K562 (cell line): ENCODE data around the gene KLHL18. TPM values are rescaled to one million over a fixed set of nuclear protein-coding genes. Genes with fewer than 3 reads are reported as not detected.

ENCODE experiments used
- E2F5 ChIP-seq: sonication (generic); formaldehyde crosslinking; IDR thresholded peaks from 2 replicates; pipeline ENCODE4 v1.8.0; 2022; ENCODE audit warnings: mild to moderate bottlenecking, missing genetic modification reagents
- ETS1 ChIP-seq: conservative IDR thresholded peaks from 2 replicates; pipeline ENCODE4 v1.6.1; 2011; ENCODE audit warnings: low read depth, mild to moderate bottlenecking, low read length; ENCODE audit not compliant: control insufficient read depth
- ETS2 ChIP-seq: IDR thresholded peaks from 2 replicates; pipeline ENCODE4 v1.6.1; 2016; ENCODE audit warnings: borderline replicate concordance, missing genetic modification characterization, mild to moderate bottlenecking, moderate library complexity, missing compliant biosample characterization; ENCODE audit not compliant: poor library complexity, severe bottlenecking
- FOXA1 ChIP-seq: fragments of 450-650 bp; IDR thresholded peaks from 2 replicates; pipeline ENCODE4 v1.6.1; 2016; ENCODE audit warnings: mild to moderate bottlenecking, borderline replicate concordance
- FOXM1 ChIP-seq, 2 experiments: fragments of 450-650 bp in 1 of 2; sonication (generic) in 1 of 2; formaldehyde crosslinking in 1 of 2; IDR thresholded peaks; 2 replicates each; pipeline versions ENCODE4 v1.6.1 to v1.9.0; 2017 to 2022; ENCODE audit warnings: low read depth in 2 of 2, mild to moderate bottlenecking in 2 of 2, missing genetic modification reagents in 1 of 2, moderate library complexity in 1 of 2
- HMGN3 ChIP-seq: IDR thresholded peaks from 2 replicates; pipeline ENCODE4 v1.6.1; 2011; ENCODE audit warnings: borderline replicate concordance, low read depth, mild to moderate bottlenecking, mixed read lengths, low read length; ENCODE audit not compliant: insufficient read length; ENCODE audit errors: extremely low read depth
- MYBL2 ChIP-seq, 2 experiments: fragments of 450-650 bp in 1 of 2; sonication (generic) in 1 of 2; formaldehyde crosslinking in 1 of 2; IDR thresholded peaks; 2 replicates each; pipeline versions ENCODE4 v1.6.1 to v1.8.1; 2017 to 2022; ENCODE audit warnings: borderline replicate concordance in 1 of 2, inconsistent platforms in 1 of 2, low read depth in 1 of 2, mild to moderate bottlenecking in 1 of 2, missing genetic modification reagents in 1 of 2, moderate library complexity in 1 of 2
- NFIX ChIP-seq: fragments of 250-450 bp; sonication (Bioruptor Pico); IDR thresholded peaks from 2 replicates; pipeline ENCODE4 v1.4.0; 2020; ENCODE audit warnings: low read depth, mild to moderate bottlenecking, moderate library complexity
- NONO ChIP-seq, 2 experiments: fragments of 200-400 bp in 1 of 2; fragments of 450-650 bp in 1 of 2; formaldehyde crosslinking in 1 of 2; IDR thresholded peaks; 2 replicates each; pipeline ENCODE4 v1.6.1; 2017; ENCODE audit warnings: low read depth in 2 of 2, mild to moderate bottlenecking in 2 of 2, moderate library complexity in 2 of 2, low read length in 1 of 2
- PATZ1 ChIP-seq: fragments of 250-450 bp; sonication (Bioruptor Pico); IDR thresholded peaks from 2 replicates; pipeline ENCODE4 v1.5.0; 2020; ENCODE audit warnings: mild to moderate bottlenecking, borderline replicate concordance
- PHB ChIP-seq: fragments of 250-450 bp; sonication (Bioruptor Pico); IDR thresholded peaks from 2 replicates; pipeline ENCODE4 v1.5.0; 2021
- POLR2AphosphoS2 ChIP-seq: IDR thresholded peaks from 2 replicates; pipeline ENCODE4 v1.6.1; 2012; ENCODE audit warnings: low read length, improper control_type of control experiment
- SAP30 ChIP-seq: fragments of 200-600 bp; sonication (generic); IDR thresholded peaks from 2 replicates; pipeline ENCODE4 v1.6.1; 2012; ENCODE audit warnings: borderline replicate concordance, low read depth, mild to moderate bottlenecking, moderate library complexity, low read length, control low read depth, inconsistent platforms; ENCODE audit not compliant: insufficient read depth, poor library complexity, severe bottlenecking
- TARDBP ChIP-seq: fragments of 450-650 bp; IDR thresholded peaks from 2 replicates; pipeline ENCODE4 v1.6.1; 2016
- ZFP36 ChIP-seq: fragments of 150-350 bp; IDR thresholded peaks from 2 replicates; pipeline ENCODE4 v1.6.1; 2018; ENCODE audit warnings: low read length, low read depth; ENCODE audit not compliant: partially characterized antibody
- ZNF174 ChIP-seq: fragments of 250-450 bp; sonication (Bioruptor Pico); IDR thresholded peaks from 2 replicates; pipeline ENCODE4 v1.4.0; 2020; ENCODE audit warnings: mild to moderate bottlenecking
- ZNF280A ChIP-seq: fragments of 450-650 bp; IDR thresholded peaks from 2 replicates; pipeline ENCODE4 v1.6.1; 2018; ENCODE audit warnings: mild to moderate bottlenecking, low read depth; ENCODE audit not compliant: partially characterized antibody
- ZNF324 ChIP-seq: fragments of 250-450 bp; sonication (Bioruptor Pico); IDR thresholded peaks from 2 replicates; pipeline ENCODE4 v1.4.0; 2020; ENCODE audit warnings: mild to moderate bottlenecking
- ZNF76 ChIP-seq: fragments of 250-450 bp; sonication (Bioruptor Pico); IDR thresholded peaks from 2 replicates; pipeline ENCODE4 v1.4.0; 2020; ENCODE audit warnings: mild to moderate bottlenecking, moderate library complexity, borderline replicate concordance
- ZSCAN29 ChIP-seq: fragments of 450-650 bp; IDR thresholded peaks from 2 replicates; pipeline ENCODE4 v1.6.1; 2017
- polyA plus RNA-seq, 8 experiments: library from polyadenylated mRNA; depleted of rRNA in 4 of 8; stranded (reverse) in 5 of 8; unstranded in 3 of 8; fragments of >200 nt; fragmentation: Nextera tagmentation in 2 of 8; fragmentation: Illumina TruSeq in 1 of 8; extraction: Ambion mirVana in 2 of 8; extraction: Trizol in 1 of 8; gene quantifications; 2 replicates each; pipeline versions ENCODE4 v1.2.1 to v1.2.3, GENCODE V29; 2011 to 2014; ENCODE audit warnings: inconsistent platforms in 1 of 8, missing spikeins in 1 of 8
- total RNA-seq, 7 experiments: library from RNA; depleted of rRNA in 6 of 7; stranded (reverse); fragments of >200 nt in 6 of 7; fragmentation: Illumina TruSeq in 2 of 7; extraction: Trizol in 2 of 7; gene quantifications; 2 replicates each; pipeline versions ENCODE4 v1.2.1 to v1.2.3, GENCODE V29; 2011 to 2021; ENCODE audit warnings: low replicate concordance in 1 of 7
- TF ChIP-seq, protein P1 (sequence below): fragments of 250-450 bp; sonication (Bioruptor Pico); IDR thresholded peaks from 2 replicates; pipeline ENCODE4 v1.9.0; 2021; ENCODE audit warnings: mild to moderate bottlenecking

KLHL18 gene
- total and polyA plus RNA-seq, 9 of the 15 experiments (the other 6 are each of a cell fraction or from before 2014, with no cell fraction given), result 26.7 to 97.5 (median 48.7) TPM

DNA sequence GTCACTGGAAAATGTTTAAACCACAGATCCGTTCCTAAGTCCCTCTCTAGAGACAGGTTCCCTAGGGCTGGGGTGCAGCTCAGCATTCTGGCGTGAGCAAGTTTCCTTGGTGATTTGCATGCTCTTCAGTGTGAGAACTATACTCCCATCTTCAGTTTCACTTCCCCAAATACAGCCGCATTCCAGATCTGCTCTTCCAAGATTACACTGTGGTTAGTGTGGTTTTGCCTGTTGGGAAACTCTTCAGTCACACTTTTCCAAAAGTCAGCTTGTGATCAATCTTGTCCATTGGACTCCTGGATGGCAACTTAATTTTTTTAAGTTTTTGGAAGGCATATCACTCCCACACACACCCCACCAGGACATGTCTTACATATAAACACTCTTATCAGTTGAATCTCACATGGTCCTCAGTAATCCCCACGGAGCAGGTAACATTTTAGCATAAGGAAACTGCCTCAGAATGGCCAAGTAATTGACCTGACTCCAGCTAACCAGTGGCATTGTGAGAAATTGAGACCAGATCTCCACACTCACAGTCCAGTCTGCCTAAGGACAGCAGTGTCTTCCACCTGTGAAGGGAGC, 64.6 kb downstream of the KLHL18 start (continued):
- TF ChIP-seq ZNF324 (no peak), ZNF76 (CRISPR knock-in tag) (no peak), ETS1 (no peak), NFIX (CRISPR knock-in tag) (no peak), ETS2 (tag) (no peak), MYBL2 (IDR thresholded peaks at IDR 0.05; ENCODE audit: low read depth) (no peak; the same call in 1 of the 2 replicates), MYBL2 (CRISPR knock-in tag; IDR thresholded peaks at IDR 0.05; ENCODE audit: borderline replicate concordance) (no peak), PHB (CRISPR knock-in tag) (no peak), NONO (IDR thresholded peaks at IDR 0.05; ENCODE audit: low read depth in 2 of 2, low read length in 1 of 2) (peak in 1 of 2 experiments; percentile 42; a peak in 1 of 4 replicates), ZNF280A (no peak), E2F5 (no peak), HMGN3 (peak; percentile 90), FOXA1 (no peak), FOXM1 (IDR thresholded peaks at IDR 0.05; ENCODE audit: low read depth) (peak; percentile 86; the same call in 1 of the 2 replicates), FOXM1 (CRISPR knock-in tag; IDR thresholded peaks at IDR 0.05; ENCODE audit: low read depth) (no peak), TARDBP (peak; percentile 87), POLR2AphosphoS2 (no peak), ZNF174 (CRISPR knock-in tag) (no peak), ZSCAN29 (no peak), PATZ1 (CRISPR knock-in tag) (no peak), SAP30 (no peak), ZFP36 (peak; percentile 20)
- TF ChIP-seq, protein P1, sequence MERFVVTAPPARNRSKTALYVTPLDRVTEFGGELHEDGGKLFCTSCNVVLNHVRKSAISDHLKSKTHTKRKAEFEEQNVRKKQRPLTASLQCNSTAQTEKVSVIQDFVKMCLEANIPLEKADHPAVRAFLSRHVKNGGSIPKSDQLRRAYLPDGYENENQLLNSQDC, result no peak
